GM23338 (cell line): Measurements from ENCODE around the gene NPSR1.

Experiments used
- CREB1 ChIP-seq: fragments of 250-450 bp; sonication (Bioruptor Pico); IDR thresholded peaks from 2 replicates; pipeline ENCODE4 v1.5.0; 2020; ENCODE audit warnings: low read depth, mild to moderate bottlenecking, moderate library complexity
- EZH2 ChIP-seq: fragments of 200-600 bp; sonication (generic); IDR thresholded peaks from one replicate; pipeline ENCODE4 v1.8.0; 2017; ENCODE audit warnings: antibody characterized with exemption, mild to moderate bottlenecking, low read depth; ENCODE audit not compliant: unreplicated experiment
- EZH2phosphoT487 ChIP-seq: fragments of 200-600 bp; sonication (generic); IDR thresholded peaks from one replicate; pipeline ENCODE4 v1.8.1; 2018; ENCODE audit warnings: antibody characterized with exemption; ENCODE audit not compliant: unreplicated experiment
- POLR2AphosphoS5 ChIP-seq: IDR thresholded peaks from 2 replicates; pipeline ENCODE4 v1.6.1; 2016; ENCODE audit warnings: antibody characterized with exemption, low read depth
- STAT1 ChIP-seq: IDR thresholded peaks from one replicate; pipeline ENCODE4 v1.6.1; 2016; ENCODE audit warnings: antibody characterized with exemption; ENCODE audit not compliant: unreplicated experiment
- ZNF331 ChIP-seq: fragments of 250-450 bp; sonication (Bioruptor Pico); IDR thresholded peaks from 2 replicates; pipeline ENCODE4 v1.5.0; 2020; ENCODE audit warnings: low read depth, mild to moderate bottlenecking, moderate library complexity
- TF ChIP-seq, protein P1 (sequence below), 2 experiments: fragments of 200-600 bp in 1 of 2; sonication (generic) in 1 of 2; conservative IDR thresholded peaks; 2 replicates each; pipeline versions ENCODE4 v1.5.1 to v1.6.1; 2016 to 2017; ENCODE audit warnings: antibody characterized with exemption in 2 of 2, low read depth in 2 of 2, mild to moderate bottlenecking in 2 of 2, moderate library complexity in 1 of 2

DNA sequence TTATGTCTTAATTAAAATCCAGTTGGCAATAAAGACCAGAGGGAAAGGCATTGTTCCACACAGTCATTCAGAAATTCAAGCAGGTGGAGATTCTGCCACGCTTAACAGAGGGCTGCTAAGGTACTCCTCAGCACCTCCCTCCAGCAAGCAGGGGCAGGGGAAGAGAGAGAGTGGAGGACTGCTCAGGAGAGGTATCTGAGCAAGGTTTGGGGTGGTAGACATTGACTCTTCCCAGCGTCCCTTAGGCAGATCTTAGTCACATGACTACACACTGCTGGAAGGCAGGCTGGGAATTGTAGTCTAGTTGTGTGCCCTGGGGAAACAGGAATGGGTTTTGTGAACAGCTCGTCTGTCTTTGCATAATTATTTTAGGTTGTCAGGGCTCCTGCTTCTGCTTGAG, 181.6 kb downstream of the NPSR1 start:
- TF ChIP-seq, protein P1, sequence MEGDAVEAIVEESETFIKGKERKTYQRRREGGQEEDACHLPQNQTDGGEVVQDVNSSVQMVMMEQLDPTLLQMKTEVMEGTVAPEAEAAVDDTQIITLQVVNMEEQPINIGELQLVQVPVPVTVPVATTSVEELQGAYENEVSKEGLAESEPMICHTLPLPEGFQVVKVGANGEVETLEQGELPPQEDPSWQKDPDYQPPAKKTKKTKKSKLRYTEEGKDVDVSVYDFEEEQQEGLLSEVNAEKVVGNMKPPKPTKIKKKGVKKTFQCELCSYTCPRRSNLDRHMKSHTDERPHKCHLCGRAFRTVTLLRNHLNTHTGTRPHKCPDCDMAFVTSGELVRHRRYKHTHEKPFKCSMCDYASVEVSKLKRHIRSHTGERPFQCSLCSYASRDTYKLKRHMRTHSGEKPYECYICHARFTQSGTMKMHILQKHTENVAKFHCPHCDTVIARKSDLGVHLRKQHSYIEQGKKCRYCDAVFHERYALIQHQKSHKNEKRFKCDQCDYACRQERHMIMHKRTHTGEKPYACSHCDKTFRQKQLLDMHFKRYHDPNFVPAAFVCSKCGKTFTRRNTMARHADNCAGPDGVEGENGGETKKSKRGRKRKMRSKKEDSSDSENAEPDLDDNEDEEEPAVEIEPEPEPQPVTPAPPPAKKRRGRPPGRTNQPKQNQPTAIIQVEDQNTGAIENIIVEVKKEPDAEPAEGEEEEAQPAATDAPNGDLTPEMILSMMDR (conservative IDR thresholded peaks at IDR 0.05; ENCODE audit: low read depth in 2 of 2): no peak
- TF ChIP-seq POLR2AphosphoS5 (no peak), EZH2phosphoT487 (no peak), CREB1 (CRISPR knock-in tag) (no peak), STAT1 (no peak), EZH2 (no peak), ZNF331 (CRISPR knock-in tag) (no peak)
